SU-DHL-6 (cell line): ENCODE data around the gene SRF.
"Not testable (repeated sequence)": the region's sequence is repeated elsewhere in the genome, so short reads cannot be mapped to it uniquely, and the experiment has no call there.

Source experiments
- EZH2phosphoT487 ChIP-seq: fragments of 200-600 bp; sonication (generic), shearing (Covaris generic); conservative IDR thresholded peaks from 2 replicates; pipeline ENCODE4 v1.6.1; 2018; ENCODE audit warnings: mild to moderate bottlenecking, antibody characterized with exemption, low read length, moderate library complexity, mixed read lengths
- TF ChIP-seq, protein P1 (sequence below): fragments of 200-600 bp; sonication (generic); IDR thresholded peaks from one replicate; pipeline ENCODE4 v1.5.1; 2017; ENCODE audit warnings: antibody characterized with exemption, mild to moderate bottlenecking, low read length, moderate library complexity; ENCODE audit not compliant: insufficient read depth, poor library complexity, severe bottlenecking

DNA sequence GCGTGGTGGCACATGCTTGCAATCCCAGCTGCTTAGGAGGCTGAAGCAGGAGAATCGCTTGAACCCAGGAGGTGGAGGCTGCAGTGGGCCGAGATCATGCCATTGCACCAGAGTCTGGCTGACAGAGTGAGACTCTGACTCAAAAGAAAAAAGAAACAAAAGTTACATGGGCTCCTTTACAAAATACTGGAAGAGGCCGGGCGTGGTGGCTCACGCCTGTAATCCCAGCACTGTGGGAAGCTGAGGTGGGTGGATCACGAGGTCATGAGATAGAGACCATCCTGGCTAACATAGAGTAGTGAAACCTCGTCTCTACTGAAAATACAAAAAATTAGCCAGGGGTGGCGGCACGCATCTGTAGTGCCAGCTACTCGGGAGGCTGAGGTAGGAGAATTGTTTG lies 31.1 kb upstream of the SRF start:
- TF ChIP-seq, protein P1, sequence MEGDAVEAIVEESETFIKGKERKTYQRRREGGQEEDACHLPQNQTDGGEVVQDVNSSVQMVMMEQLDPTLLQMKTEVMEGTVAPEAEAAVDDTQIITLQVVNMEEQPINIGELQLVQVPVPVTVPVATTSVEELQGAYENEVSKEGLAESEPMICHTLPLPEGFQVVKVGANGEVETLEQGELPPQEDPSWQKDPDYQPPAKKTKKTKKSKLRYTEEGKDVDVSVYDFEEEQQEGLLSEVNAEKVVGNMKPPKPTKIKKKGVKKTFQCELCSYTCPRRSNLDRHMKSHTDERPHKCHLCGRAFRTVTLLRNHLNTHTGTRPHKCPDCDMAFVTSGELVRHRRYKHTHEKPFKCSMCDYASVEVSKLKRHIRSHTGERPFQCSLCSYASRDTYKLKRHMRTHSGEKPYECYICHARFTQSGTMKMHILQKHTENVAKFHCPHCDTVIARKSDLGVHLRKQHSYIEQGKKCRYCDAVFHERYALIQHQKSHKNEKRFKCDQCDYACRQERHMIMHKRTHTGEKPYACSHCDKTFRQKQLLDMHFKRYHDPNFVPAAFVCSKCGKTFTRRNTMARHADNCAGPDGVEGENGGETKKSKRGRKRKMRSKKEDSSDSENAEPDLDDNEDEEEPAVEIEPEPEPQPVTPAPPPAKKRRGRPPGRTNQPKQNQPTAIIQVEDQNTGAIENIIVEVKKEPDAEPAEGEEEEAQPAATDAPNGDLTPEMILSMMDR: not testable (repeated sequence)
- TF ChIP-seq EZH2phosphoT487: not testable (repeated sequence)
